ENCODE data around the gene FAM180A. TPM values are rescaled to one million over a fixed set of nuclear protein-coding genes. Genes with fewer than 3 reads are reported as not detected.

FAM180A gene
- total RNA-seq, 1 donor from 2014 or later, result 19.7 TPM

GRCh38 chr7:135786911-135787310 lies 38.3 kb upstream of the FAM180A start:
- no peaks in the 10 kb centered on the region for H3K36me3 ChIP-seq
- TF ChIP-seq CTCF (IDR thresholded peaks at IDR 0.05; ENCODE audit: borderline replicate concordance), result no peak

GRCh38 chr7:135785065-135785464 lies 36.5 kb upstream of the FAM180A start:
- no peaks in the 10 kb centered on the region for H3K9me3 ChIP-seq (replicated peaks)
- H3K27me3 ChIP-seq (ENCODE audit: low read depth), result no peaks in the 10 kb centered on the region
- H3K4me3 ChIP-seq, result no peak overlapping the region
- intact Hi-C loops (cut with micrococcal nuclease), result no loop called here
- DNase-seq, result no peak
- H3K36me3 ChIP-seq, result no peaks in the 10 kb centered on the region
- no peak for TF ChIP-seq CTCF (IDR thresholded peaks at IDR 0.05; ENCODE audit: borderline replicate concordance)
- H3K4me1 ChIP-seq, result peaks cover 5% of the 10 kb centered on the region
- no peak overlapping the region for H3K27ac ChIP-seq (replicated peaks)

More at GRCh38 chr7:135786911-135787310, 38.3 kb upstream of the FAM180A start:
- H3K27ac ChIP-seq (replicated peaks), result no peak overlapping the region
- H3K4me1 ChIP-seq, result peaks cover 14% of the 10 kb centered on the region
- intact Hi-C loops (cut with micrococcal nuclease), result no loop called here
- H3K4me3 ChIP-seq, result no peak overlapping the region
- H3K27me3 ChIP-seq (ENCODE audit: low read depth), result no peaks in the 10 kb centered on the region
- no peaks in the 10 kb centered on the region for H3K9me3 ChIP-seq (replicated peaks)
- DNase-seq, result no peak

- Histone ChIP-seq H3K4me1 (peaks cover 5% of the 10 kb centered on the region), H3K9me3 (replicated peaks) (no peaks in the 10 kb centered on the region), H3K27ac (replicated peaks) (no peak overlapping the region), H3K36me3 (no peaks in the 10 kb centered on the region), H3K4me3 (no peak overlapping the region), H3K27me3 (ENCODE audit: low read depth) (no peaks in the 10 kb centered on the region)
- intact Hi-C loops (cut with micrococcal nuclease), result no loop called here
- no peak for TF ChIP-seq CTCF (IDR thresholded peaks at IDR 0.05; ENCODE audit: borderline replicate concordance)
- no peak for DNase-seq
These were observed 35.4 kb upstream of the FAM180A start for GRCh38 chr7:135784013-135784412.

GRCh38 chr7:135782801-135783200 lies 34.2 kb upstream of the FAM180A start:
- no peak for TF ChIP-seq CTCF (IDR thresholded peaks at IDR 0.05; ENCODE audit: borderline replicate concordance)
- H3K36me3 ChIP-seq, result no peaks in the 10 kb centered on the region
- H3K27me3 ChIP-seq (ENCODE audit: low read depth), result no peaks in the 10 kb centered on the region
- H3K9me3 ChIP-seq (replicated peaks), result peaks cover 8% of the 10 kb centered on the region
- no peak overlapping the region for H3K4me3 ChIP-seq
- no peak overlapping the region for H3K27ac ChIP-seq (replicated peaks)
- DNase-seq, result no peak
- H3K4me1 ChIP-seq, result peaks cover 5% of the 10 kb centered on the region
- intact Hi-C loops (cut with micrococcal nuclease), result no loop called here

GRCh38 chr7:135782377-135782776 lies 33.8 kb upstream of the FAM180A start:
- H3K9me3 ChIP-seq (replicated peaks), result peaks cover 11% of the 10 kb centered on the region
- no peaks in the 10 kb centered on the region for H3K36me3 ChIP-seq
- no peak overlapping the region for H3K27ac ChIP-seq (replicated peaks)
- H3K4me3 ChIP-seq, result no peak overlapping the region
- H3K4me1 ChIP-seq, result peaks cover 5% of the 10 kb centered on the region
- no peak for DNase-seq
- no peaks in the 10 kb centered on the region for H3K27me3 ChIP-seq (ENCODE audit: low read depth)
- intact Hi-C loops (cut with micrococcal nuclease), result no loop called here
- no peak for TF ChIP-seq CTCF (IDR thresholded peaks at IDR 0.05; ENCODE audit: borderline replicate concordance)

All from left ventricle myocardium inferior (tissue), 1 donor.